Naive thymus-derived CD8-positive, alpha-beta T cell (primary cell): ENCODE measurements around the gene MAP1S. TPM values are rescaled to one million over a fixed set of nuclear protein-coding genes. Genes with fewer than 3 reads are reported as not detected.

Experiments used
- ATAC-seq, 2 donors: fragments of 150-1000 bp; cut with Tn5 transposase in 1 of 2; sonication (Bioruptor Pico), chemical (Tn5 transposase) in 1 of 2; 1 replicate in 1 of 2; 2 replicates in 1 of 2; pipeline ENCODE4 v1.10.0; 2021; ENCODE audit warnings: mild to moderate bottlenecking in 2 of 2, moderate library complexity in 2 of 2
- POLR2A ChIA-PET: fragments of 350-600 bp; sonication (Branson Sonifier 250); formaldehyde crosslinking; loops from one replicate; lab custom pipeline; 2021; ENCODE audit warnings: antibody characterized with exemption; lab: Charles Lee
- DNase-seq, 10 donors: peaks; one replicate each; pipeline versions ENCODE4 v3.0.0 to v3.0.0-alpha.2; 2020 to 2022
- H3K27ac Mint-ChIP-seq, 10 donors: one replicate each; pipeline ENCODE4 v1.8.0; 2020 to 2022; ENCODE audit warnings: mild to moderate bottlenecking in 10 of 10, mixed read lengths in 10 of 10, moderate library complexity in 4 of 10, inconsistent platforms in 1 of 10
- H3K27me3 Mint-ChIP-seq, 5 donors: one replicate each; pipeline ENCODE4 v1.8.0; 2021 to 2022; ENCODE audit warnings: mixed read lengths in 5 of 5
- H3K36me3 Mint-ChIP-seq, 3 donors: one replicate each; pipeline ENCODE4 v1.8.0; 2020 to 2022; ENCODE audit warnings: mixed read lengths in 3 of 3, mild to moderate bottlenecking in 2 of 3, inconsistent platforms in 1 of 3
- H3K4me1 Mint-ChIP-seq, 4 donors: one replicate each; pipeline ENCODE4 v1.8.0; 2021 to 2022; ENCODE audit warnings: mixed read lengths in 4 of 4
- H3K4me3 Mint-ChIP-seq, 10 donors: one replicate each; pipeline ENCODE4 v1.8.0; 2020 to 2022; ENCODE audit warnings: mild to moderate bottlenecking in 10 of 10, mixed read lengths in 10 of 10, moderate library complexity in 6 of 10, inconsistent platforms in 1 of 10
- H3K9me3 Mint-ChIP-seq, 9 donors: one replicate each; pipeline ENCODE4 v1.8.0; 2020 to 2022; ENCODE audit warnings: mixed read lengths in 9 of 9, mild to moderate bottlenecking in 3 of 9, inconsistent platforms in 1 of 9, moderate library complexity in 1 of 9
- polyA plus RNA-seq, 3 donors: library from polyadenylated mRNA; unstranded; fragments of 300-500 nt; fragmentation: Illumina TruSeq; gene quantifications; one replicate each; pipeline ENCODE4 v1.2.3, GENCODE V29; 2021
- total RNA-seq, 8 experiments: library from RNA in 2 of 8; stranded (reverse) in 2 of 8; gene quantifications; one replicate each; pipeline ENCODE4 v1.2.3 and lab custom pipeline; 2021 to 2026

Gene MAP1S
- total and polyA plus RNA-seq, 5 experiments from 2014 or later = 13.8 to 54.2 (median 40.0) TPM

DNA sequence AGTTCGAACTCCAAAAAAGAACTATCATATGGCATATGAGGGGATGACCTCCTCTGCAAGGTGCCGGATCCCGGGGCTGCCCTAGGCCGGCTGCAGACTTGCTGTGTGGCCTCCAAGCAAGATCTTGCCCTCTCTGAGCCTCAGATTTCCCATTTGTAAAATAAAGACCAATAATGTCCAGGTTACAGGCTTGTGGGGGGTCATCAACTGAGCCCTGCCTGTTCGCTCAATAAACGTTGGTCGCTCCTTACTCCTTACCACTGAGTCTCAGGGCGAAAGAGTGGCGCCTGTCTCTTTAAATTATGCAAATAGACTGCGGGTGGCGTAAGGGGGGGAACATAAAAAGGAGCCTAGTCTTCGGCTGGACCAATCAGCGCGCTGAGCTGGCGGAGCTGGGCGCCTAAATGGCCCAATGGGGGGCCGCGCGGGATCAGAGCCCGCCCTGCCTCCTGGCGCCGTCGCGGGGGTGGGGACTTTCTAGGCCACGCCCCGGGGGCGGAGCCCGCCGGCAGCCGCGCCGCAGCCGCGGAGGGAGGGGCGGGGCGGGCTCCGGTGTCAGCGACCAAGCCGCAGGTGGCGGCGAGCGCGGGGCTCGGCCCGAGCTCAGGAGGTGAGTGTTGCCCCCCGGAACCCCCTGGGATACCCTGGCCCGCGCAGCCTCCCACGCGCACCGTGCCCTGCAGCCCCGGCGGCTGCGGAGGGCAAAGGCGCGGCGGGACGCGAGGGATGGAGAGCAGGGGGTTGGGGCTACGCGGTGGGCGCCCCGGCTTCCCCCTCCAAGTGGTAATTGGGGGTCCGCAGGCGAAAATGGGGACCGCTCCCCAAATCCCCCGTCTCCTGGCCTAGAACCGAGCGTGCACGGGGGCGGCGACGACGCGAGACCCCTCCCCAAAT lies 28.2 kb downstream of the MAP1S start:
- no peaks in the 10 kb centered on the region for H3K27me3 Mint-ChIP-seq
- peaks cover 23 to 56% (median 51%) of the 10 kb centered on the region in 4 donors for H3K4me1 Mint-ChIP-seq

DNA sequence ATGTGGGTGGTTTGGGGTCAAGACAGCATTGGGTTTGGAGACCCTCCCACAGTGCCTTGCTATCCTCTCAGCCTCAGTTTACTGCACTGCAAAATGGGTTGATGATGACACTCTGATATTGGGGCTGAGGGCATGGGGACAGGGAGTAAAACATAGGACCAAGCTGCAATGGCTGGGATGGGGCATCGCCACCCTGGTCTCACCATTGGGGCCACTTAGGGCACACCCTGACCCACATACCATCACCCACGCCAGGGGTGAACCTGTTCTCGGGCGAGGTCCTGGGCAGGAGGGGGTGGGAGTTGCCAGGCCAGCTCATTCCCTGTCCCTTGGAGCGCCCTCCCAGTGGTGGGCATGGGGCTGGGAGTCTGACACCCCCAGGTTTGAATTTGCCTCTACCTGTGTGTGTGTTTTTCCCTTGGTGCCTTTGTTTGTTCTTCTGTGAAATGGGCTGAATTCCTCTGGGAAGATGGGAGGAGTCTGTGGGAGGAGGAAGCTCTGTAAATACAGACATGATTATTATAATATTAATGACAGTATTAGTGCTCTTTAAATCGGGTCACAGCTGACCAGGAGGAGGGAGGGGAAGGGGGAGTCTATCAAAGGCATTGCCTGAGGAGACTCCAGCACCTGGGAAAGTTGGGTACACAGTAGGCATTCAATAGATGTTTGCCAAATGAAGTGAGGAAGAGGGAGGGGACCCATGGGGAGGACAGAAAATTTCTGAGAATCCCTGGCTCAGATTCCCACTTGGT lies 29.8 kb downstream of the MAP1S start:
- H3K9me3 Mint-ChIP-seq = no peaks in the 10 kb centered on the region
- H3K4me1 Mint-ChIP-seq = peaks cover 23 to 64% (median 55%) of the 10 kb centered on the region in 4 donors
- DNase-seq = no peak
- no peaks in the 10 kb centered on the region for H3K27me3 Mint-ChIP-seq
- peak overlapping the region; percentile 51 to 97 (median 94) for H3K27ac Mint-ChIP-seq
- no peak for ATAC-seq
- POLR2A ChIA-PET = interaction anchor here (0.6 to 2.4 kb wide), 6 partner anchors 9 to 100 kb away, joined by 3 to 12 read pairs (median 5); partner anchors contain the start of gene MAP1S
- H3K36me3 Mint-ChIP-seq = peaks cover 0 to 2% (median 0%) of the 10 kb centered on the region in 3 donors
- peak overlapping the region; percentile 71 to 97 (median 90) for H3K4me3 Mint-ChIP-seq

More for the DNA sequence above, 28.2 kb downstream of the MAP1S start:
- Mint-ChIP-seq H3K27ac (peak overlapping the region in 9 of 10 donors; percentile 26 to 89 (median 71)), H3K36me3 (no peaks in the 10 kb centered on the region), H3K9me3 (no peaks in the 10 kb centered on the region), H3K4me3 (peak overlapping the region; percentile 71 to 97 (median 90))
- DNase-seq (peak; percentile 90 to 97 (median 94)), ATAC-seq (peak; percentile 90)
- POLR2A ChIA-PET = interaction anchor here (1.0 to 2.4 kb wide), 5 partner anchors 8 to 112 kb away, joined by 3 to 12 read pairs (median 5); partner anchors contain the start of genes MAP1S and RPL18A

- POLR2A ChIA-PET = interaction anchor here (0.7 to 2.4 kb wide), 4 partner anchors 9 to 183 kb away, joined by 3 to 15 read pairs (median 8); partner anchors contain the start of genes CCDC124 and MAP1S
- Mint-ChIP-seq H3K4me1 (peaks cover 27 to 69% (median 62%) of the 10 kb centered on the region in 4 donors), H3K36me3 (peaks cover 0 to 9% (median 1%) of the 10 kb centered on the region in 3 donors), H3K4me3 (peak overlapping the region; percentile 79 to 97 (median 90)), H3K27me3 (no peaks in the 10 kb centered on the region), H3K9me3 (no peaks in the 10 kb centered on the region), H3K27ac (peak overlapping the region; percentile 29 to 97 (median 95))
- DNase-seq (peak in 1 of 10 donors; percentile 15), ATAC-seq (no peak)
Observed at GRCh38 chr19:17749912-17750317, 30.6 kb downstream of the MAP1S start.

DNA sequence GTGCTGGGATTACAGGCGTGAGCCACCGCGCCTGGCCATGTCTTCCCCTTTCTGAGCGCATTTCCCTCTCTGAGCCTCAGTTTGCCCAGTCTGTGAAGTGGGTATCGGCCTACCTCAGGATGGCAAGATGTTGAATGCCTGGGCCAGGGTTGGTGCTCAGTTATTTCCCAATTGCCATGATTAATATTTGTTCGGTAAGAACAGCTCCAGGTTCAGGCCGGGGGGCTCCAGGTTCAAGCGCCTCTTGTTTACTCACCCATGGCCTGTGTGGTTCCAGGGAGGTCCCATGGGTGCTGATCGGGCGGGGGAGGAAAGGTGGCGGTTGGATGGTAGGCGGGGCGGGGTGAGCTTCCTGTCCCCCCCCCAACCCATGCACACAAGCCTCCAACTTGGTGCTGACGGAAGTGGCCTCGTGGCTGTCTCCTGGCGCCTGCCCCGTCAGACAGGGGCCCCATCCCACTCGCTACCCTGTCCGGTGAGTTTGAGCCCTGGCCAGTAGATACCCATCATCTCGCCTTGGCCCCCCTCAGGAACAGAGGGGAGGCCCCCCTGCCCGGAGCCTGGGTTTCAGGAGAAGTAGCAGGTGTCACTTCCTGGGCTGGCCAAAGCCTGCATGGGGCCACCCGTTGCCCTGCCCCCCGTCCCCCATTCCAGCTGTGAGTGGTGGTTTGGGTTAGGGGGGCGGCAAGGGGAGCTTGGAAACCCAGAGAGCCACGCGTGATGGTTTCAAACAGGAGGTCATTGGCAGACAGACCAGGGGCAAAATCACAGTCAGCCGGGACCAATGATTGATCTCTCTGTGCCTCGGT lies 32.0 kb downstream of the MAP1S start, which contains the start of gene FCHO1:
Gene FCHO1 (plus strand): TSS at position 375 of the 809 bp plus-strand sequence. CDS start 3,688 bp downstream, outside the sequence.
- H3K36me3 Mint-ChIP-seq = peaks cover 0 to 21% (median 5%) of the 10 kb centered on the region in 3 donors
- H3K27me3 Mint-ChIP-seq = no peaks in the 10 kb centered on the region
- peaks cover 32 to 81% (median 74%) of the 10 kb centered on the region in 4 donors for H3K4me1 Mint-ChIP-seq
- no peaks in the 10 kb centered on the region for H3K9me3 Mint-ChIP-seq
- DNase-seq = peak; percentile 66 to 94 (median 84)
- POLR2A ChIA-PET = interaction anchor here (0.5 to 1.9 kb wide), 15 partner anchors 10 to 575 kb away, joined by 3 to 15 read pairs (median 4); partner anchors contain the start of genes CCDC124, JAK3, JUND and MAP1S
- peak; percentile 70 to 76 for ATAC-seq
- peak within 1 kb of the TSS; percentile 85 to 97 (median 96) for H3K27ac Mint-ChIP-seq
- H3K4me3 Mint-ChIP-seq = peak within 1 kb of the TSS; percentile 88 to 97 (median 94)

GRCh38 chr19:17751912-17752273 lies 32.6 kb downstream of the MAP1S start:
- POLR2A ChIA-PET = interaction anchor here (1.0 to 1.9 kb wide), 6 partner anchors 11 to 241 kb away, joined by 3 to 15 read pairs (median 4); partner anchors contain the start of genes MAP1S, PGLS and RPL18A
- no peaks in the 10 kb centered on the region for H3K9me3 Mint-ChIP-seq
- DNase-seq = no peak
- no peaks in the 10 kb centered on the region for H3K27me3 Mint-ChIP-seq
- peaks cover 30 to 80% (median 72%) of the 10 kb centered on the region in 4 donors for H3K4me1 Mint-ChIP-seq
- H3K27ac Mint-ChIP-seq = peak overlapping the region; percentile 85 to 97 (median 96)
- ATAC-seq = no peak
- peak overlapping the region; percentile 88 to 97 (median 94) for H3K4me3 Mint-ChIP-seq
- H3K36me3 Mint-ChIP-seq = peaks cover 0 to 27% (median 5%) of the 10 kb centered on the region in 3 donors

- DNase-seq (no peak), ATAC-seq (no peak)
- peaks cover 34 to 75% (median 71%) of the 10 kb centered on the region in 4 donors for H3K4me1 Mint-ChIP-seq
- H3K27ac Mint-ChIP-seq = peak overlapping the region in 8 of 10 donors; percentile 21 to 78 (median 58)
- H3K36me3 Mint-ChIP-seq = peaks cover 0 to 38% (median 5%) of the 10 kb centered on the region in 3 donors
- H3K9me3 Mint-ChIP-seq = no peaks in the 10 kb centered on the region
- H3K27me3 Mint-ChIP-seq = no peaks in the 10 kb centered on the region
- H3K4me3 Mint-ChIP-seq = peak overlapping the region in 4 of 10 donors; percentile 27 to 33 (median 30)
- POLR2A ChIA-PET = interaction anchor here (0.6 to 1.8 kb wide), 5 partner anchors 10 to 1641 kb away, joined by 4 to 6 read pairs (median 4); partner anchors contain the start of genes CCDC124 and JAK3
Observed at GRCh38 chr19:17752865-17753639, 33.8 kb downstream of the MAP1S start.

- peaks cover 0 to 44% (median 5%) of the 10 kb centered on the region in 3 donors for H3K36me3 Mint-ChIP-seq
- ATAC-seq (no peak), DNase-seq (no peak)
- H3K9me3 Mint-ChIP-seq = no peaks in the 10 kb centered on the region
- peak overlapping the region in 4 of 10 donors; percentile 10 to 58 (median 26) for H3K4me3 Mint-ChIP-seq
- peak overlapping the region in 7 of 10 donors; percentile 41 to 93 (median 77) for H3K27ac Mint-ChIP-seq
- POLR2A ChIA-PET = interaction anchor here (1.3 to 2.2 kb wide), 3 partner anchors 31 to 106 kb away, joined by 3 to 5 read pairs (median 5); partner anchors contain the start of gene RPL18A
- H3K27me3 Mint-ChIP-seq = no peaks in the 10 kb centered on the region
- H3K4me1 Mint-ChIP-seq = peaks cover 32 to 72% (median 65%) of the 10 kb centered on the region in 4 donors
Observed at GRCh38 chr19:17753976-17754375, 34.7 kb downstream of the MAP1S start.

GRCh38 chr19:17754634-17755442 lies 35.6 kb downstream of the MAP1S start:
- ATAC-seq (no peak), DNase-seq (peak in 1 of 10 donors; percentile 27)
- H3K4me1 Mint-ChIP-seq = peaks cover 26 to 66% (median 61%) of the 10 kb centered on the region in 4 donors
- H3K4me3 Mint-ChIP-seq = peak overlapping the region in 8 of 10 donors; percentile 26 to 75 (median 46)
- H3K36me3 Mint-ChIP-seq = peaks cover 0 to 52% (median 5%) of the 10 kb centered on the region in 3 donors
- POLR2A ChIA-PET = interaction anchor here (0.6 to 2.2 kb wide), 7 partner anchors 12 to 1077 kb away, joined by 3 to 8 read pairs (median 5); partner anchors contain the start of genes MAP1S, RPL18A and UPF1
- peak overlapping the region; percentile 79 to 93 (median 86) for H3K27ac Mint-ChIP-seq
- no peaks in the 10 kb centered on the region for H3K27me3 Mint-ChIP-seq
- H3K9me3 Mint-ChIP-seq = no peaks in the 10 kb centered on the region

- ATAC-seq (no peak), DNase-seq (no peak)
- H3K36me3 Mint-ChIP-seq = peaks cover 0 to 58% (median 6%) of the 10 kb centered on the region in 3 donors
- POLR2A ChIA-PET = interaction anchor here (0.9 to 2.2 kb wide), 5 partner anchors 9 to 36 kb away, joined by 3 to 8 read pairs (median 5); partner anchors contain the start of gene MAP1S
- H3K9me3 Mint-ChIP-seq = no peaks in the 10 kb centered on the region
- H3K27ac Mint-ChIP-seq = peak overlapping the region; percentile 72 to 93 (median 85)
- H3K4me1 Mint-ChIP-seq = peaks cover 26 to 64% (median 55%) of the 10 kb centered on the region in 4 donors
- peak overlapping the region in 2 of 10 donors; percentile 34 to 50 for H3K4me3 Mint-ChIP-seq
- no peaks in the 10 kb centered on the region for H3K27me3 Mint-ChIP-seq
Observed at GRCh38 chr19:17755443-17755890, 36.2 kb downstream of the MAP1S start.
